Measurements from ENCODE around the gene RAB31. TPM values are rescaled to one million over a fixed set of nuclear protein-coding genes. Genes with fewer than 3 reads are reported as not detected.

Gene RAB31
- total RNA-seq, 2 donors from 2014 or later, result 4.3 to 8.0 TPM

DNA sequence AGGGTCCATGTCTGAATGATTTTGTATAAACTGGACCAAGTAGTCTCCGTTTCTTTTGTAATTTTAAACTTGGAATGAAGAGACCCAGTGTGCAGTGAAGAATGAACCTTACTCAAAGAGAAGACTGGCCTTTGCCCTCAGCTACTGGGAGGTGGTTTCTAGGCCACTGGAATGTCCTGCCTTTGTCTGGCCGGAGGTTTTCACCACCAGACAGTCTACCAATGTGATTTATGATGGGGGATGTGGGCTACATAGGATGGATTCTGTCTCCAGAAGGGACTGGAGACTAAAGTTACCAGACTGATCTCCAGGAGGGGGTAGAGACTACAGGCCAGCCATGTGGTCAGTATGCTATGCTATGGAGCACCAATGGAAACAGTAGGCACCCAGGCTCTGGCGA is 42.8 kb upstream of the RAB31 start:
- TF ChIP-seq POLR2A (IDR thresholded peaks at IDR 0.05) (no peak), CTCF (IDR thresholded peaks at IDR 0.05) (no peak)
- H3K27me3 ChIP-seq, result no peaks in the 10 kb centered on the region
- intact Hi-C loops (cut with DNase I), result no loop called here
- no peak for DNase-seq
- no peak for ATAC-seq
- no peak overlapping the region for H3K27ac ChIP-seq
- H3K4me3 ChIP-seq, result no peak overlapping the region
- no peaks in the 10 kb centered on the region for H3K9me3 ChIP-seq
- H3K4me1 ChIP-seq, result no peaks in the 10 kb centered on the region
- 78 to 87% methylated on average over 2 to 3 of the region's 3 CpGs for WGBS, 2 donors
- no peaks in the 10 kb centered on the region for H3K36me3 ChIP-seq (replicated peaks in 1 of 2; ENCODE audit: insufficient read depth in 1 of 2, low read depth in 2 of 2)

DNA sequence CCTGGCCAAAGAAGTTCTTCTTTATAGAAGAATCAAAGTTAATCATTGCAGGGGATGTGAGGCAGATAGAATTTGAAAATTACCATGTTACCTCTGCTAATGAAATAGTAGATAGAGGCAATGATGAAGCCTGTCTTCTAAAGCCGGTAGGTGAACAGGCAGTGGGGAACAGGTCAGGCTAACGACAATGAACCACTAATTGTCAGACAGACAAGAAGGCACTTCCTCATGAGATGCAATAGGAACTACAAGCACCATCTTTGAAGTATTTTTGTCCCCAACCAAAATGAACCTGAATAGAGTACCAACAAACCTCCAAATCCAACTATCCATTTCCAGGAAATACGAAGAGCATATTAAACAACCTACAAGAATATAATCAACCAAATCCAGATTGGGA is 41.6 kb upstream of the RAB31 start:
- ATAC-seq (no peak), DNase-seq (no peak)
- TF ChIP-seq CTCF (IDR thresholded peaks at IDR 0.05) (no peak), POLR2A (IDR thresholded peaks at IDR 0.05) (no peak)
- intact Hi-C loops (cut with DNase I), result no loop called here
- H3K36me3 ChIP-seq (replicated peaks in 1 of 2; ENCODE audit: insufficient read depth in 1 of 2, low read depth in 2 of 2), result no peaks in the 10 kb centered on the region
- WGBS, 2 donors, result 88 to 95% methylated on average over 3 of the region's 3 CpGs
- no peaks in the 10 kb centered on the region for H3K9me3 ChIP-seq
- no peaks in the 10 kb centered on the region for H3K4me1 ChIP-seq
- H3K4me3 ChIP-seq, result no peak overlapping the region
- no peaks in the 10 kb centered on the region for H3K27me3 ChIP-seq
- no peak overlapping the region for H3K27ac ChIP-seq

DNA sequence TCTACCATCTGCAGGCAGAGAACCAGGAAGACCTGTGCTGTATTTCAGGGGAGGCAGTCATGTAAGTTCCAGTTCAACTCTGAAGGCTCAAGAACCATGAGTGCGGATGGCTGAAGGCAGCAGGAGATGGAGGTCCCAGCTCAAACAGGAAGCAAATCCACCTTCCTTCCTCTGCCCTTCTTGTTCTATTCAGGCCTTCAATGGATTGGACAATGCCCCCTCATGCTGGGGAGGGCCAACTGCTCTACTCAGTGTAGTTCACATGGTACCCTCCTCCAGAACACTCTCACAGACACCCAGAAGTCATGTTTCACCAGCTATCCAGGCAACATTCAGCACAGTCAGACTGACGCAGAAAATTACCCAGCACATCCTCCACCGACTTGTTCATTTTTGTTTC is 39.1 kb upstream of the RAB31 start:
- Histone ChIP-seq H3K9me3 (no peaks in the 10 kb centered on the region), H3K4me1 (peaks cover 9% of the 10 kb centered on the region), H3K4me3 (no peak overlapping the region), H3K27me3 (no peaks in the 10 kb centered on the region), H3K36me3 (replicated peaks in 1 of 2; ENCODE audit: insufficient read depth in 1 of 2, low read depth in 2 of 2) (no peaks in the 10 kb centered on the region), H3K27ac (no peak overlapping the region)
- DNase-seq, result no peak
- 96 to 98% methylated on average over 3 of the region's 3 CpGs for WGBS, 2 donors
- TF ChIP-seq POLR2A (IDR thresholded peaks at IDR 0.05), result no peak
- no peak for TF ChIP-seq CTCF (IDR thresholded peaks at IDR 0.05)
- no peak for ATAC-seq
- intact Hi-C loops (cut with DNase I), result no loop called here

GRCh38 chr18:9671214-9671613 is 36.9 kb upstream of the RAB31 start:
- Histone ChIP-seq H3K36me3 (replicated peaks in 1 of 2; ENCODE audit: insufficient read depth in 1 of 2, low read depth in 2 of 2) (no peaks in the 10 kb centered on the region), H3K27ac (no peak overlapping the region), H3K4me1 (peaks cover 13% of the 10 kb centered on the region), H3K4me3 (no peak overlapping the region), H3K27me3 (no peaks in the 10 kb centered on the region), H3K9me3 (no peaks in the 10 kb centered on the region)
- 91 to 94% methylated on average over 7 of the region's 7 CpGs for WGBS, 2 donors
- intact Hi-C loops (cut with DNase I), result no loop called here
- ATAC-seq, result no peak
- TF ChIP-seq POLR2A (IDR thresholded peaks at IDR 0.05) (no peak), CTCF (IDR thresholded peaks at IDR 0.05) (no peak)
- no peak for DNase-seq
